Neutrophil (primary cell): ENCODE results near the gene PNMA8C.

Source experiments
- H3K27ac ChIP-seq: fragments of 200-600 bp; sonication (generic); 2 replicates; pipeline ENCODE4 v1.5.1; 2016; ENCODE audit warnings: mild to moderate bottlenecking, moderate library complexity
- H3K27me3 ChIP-seq: fragments of 200-600 bp; sonication (generic); 2 replicates; pipeline ENCODE4 v1.6.0; 2016; ENCODE audit warnings: mild to moderate bottlenecking
- H3K36me3 ChIP-seq: fragments of 200-600 bp; sonication (generic); 2 replicates; pipeline ENCODE4 v1.5.1; 2017
- H3K4me1 ChIP-seq, 2 experiments: fragments of 200-600 bp in 1 of 2; sonication (generic) in 1 of 2; 1 replicate in 1 of 2; 2 replicates in 1 of 2; pipeline versions ENCODE4 v1.5.1 to v1.6.1; 2013 to 2016; ENCODE audit warnings: low read depth in 1 of 2, low read length in 1 of 2, mild to moderate bottlenecking in 1 of 2, moderate library complexity in 1 of 2; ENCODE audit not compliant: control insufficient read depth in 1 of 2, insufficient read depth in 1 of 2
- H3K4me3 ChIP-seq, 2 experiments: fragments of 200-600 bp in 1 of 2; sonication (generic) in 1 of 2; 1 replicate in 1 of 2; 2 replicates in 1 of 2; pipeline ENCODE4 v1.5.1; 2013 to 2016; ENCODE audit warnings: low read depth in 1 of 2, low read length in 1 of 2, mild to moderate bottlenecking in 1 of 2, moderate library complexity in 1 of 2
- H3K9me3 ChIP-seq: fragments of 200-600 bp; sonication (generic); 2 replicates; pipeline ENCODE4 v1.5.1; 2016
- TF ChIP-seq, protein P1 (sequence below): fragments of 200-600 bp; sonication (generic); IDR thresholded peaks from 2 replicates; pipeline ENCODE4 v1.5.1; 2016; ENCODE audit warnings: antibody characterized with exemption

The PNMA8C gene

GRCh38 chr19:46408664-46409039, 20.1 kb downstream of the PNMA8C start:
- Histone ChIP-seq H3K9me3 (no peaks in the 10 kb centered on the region), H3K36me3 (no peaks in the 10 kb centered on the region), H3K27ac (no peak overlapping the region), H3K27me3 (peaks cover 98% of the 10 kb centered on the region), H3K4me3 (no peak overlapping the region), H3K4me1 (peaks cover 5 to 11% of the 10 kb centered on the region in 2 experiments)
- TF ChIP-seq, protein P1, sequence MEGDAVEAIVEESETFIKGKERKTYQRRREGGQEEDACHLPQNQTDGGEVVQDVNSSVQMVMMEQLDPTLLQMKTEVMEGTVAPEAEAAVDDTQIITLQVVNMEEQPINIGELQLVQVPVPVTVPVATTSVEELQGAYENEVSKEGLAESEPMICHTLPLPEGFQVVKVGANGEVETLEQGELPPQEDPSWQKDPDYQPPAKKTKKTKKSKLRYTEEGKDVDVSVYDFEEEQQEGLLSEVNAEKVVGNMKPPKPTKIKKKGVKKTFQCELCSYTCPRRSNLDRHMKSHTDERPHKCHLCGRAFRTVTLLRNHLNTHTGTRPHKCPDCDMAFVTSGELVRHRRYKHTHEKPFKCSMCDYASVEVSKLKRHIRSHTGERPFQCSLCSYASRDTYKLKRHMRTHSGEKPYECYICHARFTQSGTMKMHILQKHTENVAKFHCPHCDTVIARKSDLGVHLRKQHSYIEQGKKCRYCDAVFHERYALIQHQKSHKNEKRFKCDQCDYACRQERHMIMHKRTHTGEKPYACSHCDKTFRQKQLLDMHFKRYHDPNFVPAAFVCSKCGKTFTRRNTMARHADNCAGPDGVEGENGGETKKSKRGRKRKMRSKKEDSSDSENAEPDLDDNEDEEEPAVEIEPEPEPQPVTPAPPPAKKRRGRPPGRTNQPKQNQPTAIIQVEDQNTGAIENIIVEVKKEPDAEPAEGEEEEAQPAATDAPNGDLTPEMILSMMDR, result no peak

GRCh38 chr19:46407856-46408663, 20.7 kb downstream of the PNMA8C start:
- H3K9me3 ChIP-seq, result no peaks in the 10 kb centered on the region
- TF ChIP-seq, protein P1, result no peak
- no peak overlapping the region for H3K4me3 ChIP-seq
- H3K27ac ChIP-seq, result no peak overlapping the region
- H3K27me3 ChIP-seq, result peaks cover 98% of the 10 kb centered on the region
- peaks cover 6 to 13% of the 10 kb centered on the region in 2 experiments for H3K4me1 ChIP-seq
- no peaks in the 10 kb centered on the region for H3K36me3 ChIP-seq

- Histone ChIP-seq H3K9me3 (no peaks in the 10 kb centered on the region), H3K27me3 (peaks cover 96% of the 10 kb centered on the region), H3K27ac (no peak overlapping the region), H3K4me1 (peaks cover 6 to 13% of the 10 kb centered on the region in 2 experiments), H3K36me3 (no peaks in the 10 kb centered on the region), H3K4me3 (no peak overlapping the region)
- TF ChIP-seq, protein P1, result no peak
Measured at GRCh38 chr19:46406976-46407375, 21.8 kb downstream of the PNMA8C start.

DNA sequence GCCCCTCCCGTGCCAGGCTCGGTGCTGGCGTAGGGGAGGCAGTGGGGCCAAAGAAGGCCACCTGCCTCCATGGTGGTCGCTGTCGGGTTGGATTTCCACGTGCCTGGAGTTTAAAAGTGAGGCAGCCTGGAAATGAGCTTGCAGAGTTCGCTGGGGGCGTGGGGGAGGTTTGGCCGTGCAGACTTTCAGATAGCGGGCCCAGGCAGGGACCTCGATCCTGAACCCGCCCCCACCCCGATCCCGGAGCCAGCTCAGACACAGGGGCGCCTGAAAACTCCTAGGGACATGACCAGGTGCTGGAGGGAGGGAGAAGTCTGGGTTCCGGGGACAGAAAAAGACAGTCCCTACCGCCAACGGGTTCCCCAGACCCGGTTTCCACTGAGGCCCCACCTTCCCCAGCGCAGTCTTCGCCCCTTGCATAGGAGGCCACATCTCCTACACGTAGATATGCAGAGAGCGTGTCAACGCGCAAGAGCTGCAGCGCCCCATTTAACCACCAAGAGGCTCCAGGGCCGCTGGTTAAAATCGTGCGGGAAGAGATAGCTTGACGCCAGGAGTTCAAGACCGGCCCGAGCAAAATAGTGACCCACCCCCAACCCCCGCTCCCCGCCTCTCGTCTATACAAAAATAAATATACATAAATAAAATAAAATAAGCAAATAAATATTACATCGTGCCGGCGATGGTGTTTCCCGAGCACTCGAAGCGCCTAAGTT, 23.8 kb downstream of the PNMA8C start:
- no peak overlapping the region for H3K27ac ChIP-seq
- H3K9me3 ChIP-seq, result no peaks in the 10 kb centered on the region
- H3K4me3 ChIP-seq, result no peak overlapping the region
- no peaks in the 10 kb centered on the region for H3K36me3 ChIP-seq
- TF ChIP-seq, protein P1, result no peak
- peaks cover 87% of the 10 kb centered on the region for H3K27me3 ChIP-seq
- peaks cover 6 to 13% of the 10 kb centered on the region in 2 experiments for H3K4me1 ChIP-seq

- TF ChIP-seq, protein P1, result no peak
- no peak overlapping the region for H3K27ac ChIP-seq
- H3K4me1 ChIP-seq, result peaks cover 6 to 13% of the 10 kb centered on the region in 2 experiments
- no peaks in the 10 kb centered on the region for H3K36me3 ChIP-seq
- H3K27me3 ChIP-seq, result peaks cover 88% of the 10 kb centered on the region
- H3K9me3 ChIP-seq, result no peaks in the 10 kb centered on the region
- no peak overlapping the region for H3K4me3 ChIP-seq
Measured at GRCh38 chr19:46404055-46404752, 24.5 kb downstream of the PNMA8C start.
